Mammary epithelial cell (primary cell): Measurements from ENCODE around the gene LACC1.

ENCODE experiments used
- EZH2 ChIP-seq: IDR thresholded peaks from 2 replicates; pipeline ENCODE4 v1.6.1; 2012; ENCODE audit warnings: low read length, inconsistent platforms, borderline replicate concordance
- TF ChIP-seq, protein P1 (sequence below), 2 donors: IDR thresholded peaks in 1 of 2; conservative IDR thresholded peaks in 1 of 2; 2 replicates each; pipeline ENCODE4 v1.5.1; 2011 to 2012; ENCODE audit warnings: inconsistent platforms in 2 of 2, low read length in 2 of 2, mild to moderate bottlenecking in 2 of 2, control low read depth in 1 of 2, low read depth in 1 of 2; ENCODE audit not compliant: insufficient read depth in 1 of 2; ENCODE audit errors: extremely low read depth in 1 of 2

- TF ChIP-seq, protein P1, sequence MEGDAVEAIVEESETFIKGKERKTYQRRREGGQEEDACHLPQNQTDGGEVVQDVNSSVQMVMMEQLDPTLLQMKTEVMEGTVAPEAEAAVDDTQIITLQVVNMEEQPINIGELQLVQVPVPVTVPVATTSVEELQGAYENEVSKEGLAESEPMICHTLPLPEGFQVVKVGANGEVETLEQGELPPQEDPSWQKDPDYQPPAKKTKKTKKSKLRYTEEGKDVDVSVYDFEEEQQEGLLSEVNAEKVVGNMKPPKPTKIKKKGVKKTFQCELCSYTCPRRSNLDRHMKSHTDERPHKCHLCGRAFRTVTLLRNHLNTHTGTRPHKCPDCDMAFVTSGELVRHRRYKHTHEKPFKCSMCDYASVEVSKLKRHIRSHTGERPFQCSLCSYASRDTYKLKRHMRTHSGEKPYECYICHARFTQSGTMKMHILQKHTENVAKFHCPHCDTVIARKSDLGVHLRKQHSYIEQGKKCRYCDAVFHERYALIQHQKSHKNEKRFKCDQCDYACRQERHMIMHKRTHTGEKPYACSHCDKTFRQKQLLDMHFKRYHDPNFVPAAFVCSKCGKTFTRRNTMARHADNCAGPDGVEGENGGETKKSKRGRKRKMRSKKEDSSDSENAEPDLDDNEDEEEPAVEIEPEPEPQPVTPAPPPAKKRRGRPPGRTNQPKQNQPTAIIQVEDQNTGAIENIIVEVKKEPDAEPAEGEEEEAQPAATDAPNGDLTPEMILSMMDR (conservative IDR thresholded peaks at IDR 0.05 in 1 of 2, IDR thresholded peaks at IDR 0.05 in 1 of 2; ENCODE audit: extremely low read depth in 1 of 2, insufficient read depth in 1 of 2, low read depth in 1 of 2, low read length in 2 of 2), result no peak
- TF ChIP-seq EZH2, result no peak
Measured at GRCh38 chr13:43924549-43925245, 45.0 kb downstream of the LACC1 start.
